BLaER1 treated with 17β-estradiol and CSF1 and Interleukin-3, amounts not matched to agents 10 nM and 100 nM (cell line): Measurements from ENCODE around the gene APOH.
A peak's percentile ranks its signal among the peaks of the same experiment; 100 is the strongest.

Experiments
- H3K27ac ChIP-seq, 11 experiments: shearing (Covaris generic); formaldehyde crosslinking; 2 replicates each; pipeline ENCODE4 v1.8.1; 2022
- H3K27me3 ChIP-seq, 11 experiments: shearing (Covaris generic); formaldehyde crosslinking; 2 replicates each; pipeline ENCODE4 v1.8.1; 2022
- H3K36me3 ChIP-seq, 11 experiments: shearing (Covaris generic); formaldehyde crosslinking; 2 replicates each; pipeline ENCODE4 v1.8.1; 2022
- H3K4me1 ChIP-seq, 10 experiments: shearing (Covaris generic); formaldehyde crosslinking; 2 replicates each; pipeline ENCODE4 v1.8.1; 2022
- H3K4me2 ChIP-seq, 11 experiments: shearing (Covaris generic); formaldehyde crosslinking; 2 replicates each; pipeline ENCODE4 v1.8.1; 2022
- H3K4me3 ChIP-seq, 10 experiments: shearing (Covaris generic); formaldehyde crosslinking; 2 replicates each; pipeline ENCODE4 v1.8.1; 2022
- H3K9ac ChIP-seq, 11 experiments: shearing (Covaris generic); formaldehyde crosslinking; 2 replicates each; pipeline ENCODE4 v1.8.1; 2022
- H3K9me3 ChIP-seq, 11 experiments: shearing (Covaris generic); formaldehyde crosslinking; replicated peaks in 1 of 11; 2 replicates each; pipeline ENCODE4 v1.8.1; 2022
- H4K20me1 ChIP-seq, 11 experiments: shearing (Covaris generic); formaldehyde crosslinking; 2 replicates each; pipeline ENCODE4 v1.8.1; 2022
- Cebpa-rat ChIP-seq, 11 experiments: shearing (Covaris generic); IDR thresholded peaks; 2 replicates each; pipeline ENCODE4 v1.8.1; 2022

The APOH gene

GRCh38 chr17:66211047-66211810 lies 18.0 kb downstream of the APOH start:
- H3K4me1 ChIP-seq: peaks cover 3 to 17% (median 10%) of the 10 kb centered on the region in 10 experiments; a peak in 16 of 20 replicates
- peaks cover 0 to 15% (median 10%) of the 10 kb centered on the region in 11 experiments; a peak in 15 of 22 replicates for H3K9me3 ChIP-seq
- TF ChIP-seq Cebpa-rat (IDR thresholded peaks at IDR 0.05): no peak
- H3K4me2 ChIP-seq: no peak overlapping the region
- no peaks in the 10 kb centered on the region for H4K20me1 ChIP-seq
- no peaks in the 10 kb centered on the region for H3K36me3 ChIP-seq
- no peak overlapping the region for H3K9ac ChIP-seq
- H3K27ac ChIP-seq: no peak overlapping the region
- H3K4me3 ChIP-seq: no peak overlapping the region
- no peaks in the 10 kb centered on the region for H3K27me3 ChIP-seq

- H3K4me1 ChIP-seq: peaks cover 3 to 17% (median 10%) of the 10 kb centered on the region in 10 experiments; a peak in 16 of 20 replicates
- H3K4me2 ChIP-seq: peak overlapping the region in 8 of 11 experiments; percentile 23 to 61 (median 46); a peak in 10 of 22 replicates
- no peak overlapping the region for H3K9ac ChIP-seq
- no peak overlapping the region for H3K27ac ChIP-seq
- peaks cover 0 to 17% (median 10%) of the 10 kb centered on the region in 11 experiments; a peak in 15 of 22 replicates for H3K9me3 ChIP-seq
- no peak for TF ChIP-seq Cebpa-rat (IDR thresholded peaks at IDR 0.05)
- no peaks in the 10 kb centered on the region for H3K36me3 ChIP-seq
- no peaks in the 10 kb centered on the region for H4K20me1 ChIP-seq
- H3K27me3 ChIP-seq: no peaks in the 10 kb centered on the region
- no peak overlapping the region for H3K4me3 ChIP-seq
Measured at GRCh38 chr17:66210208-66210574, 19.0 kb downstream of the APOH start.

GRCh38 chr17:66207936-66208335 lies 21.3 kb downstream of the APOH start:
- Histone ChIP-seq H3K4me2 (no peak overlapping the region), H3K4me1 (peaks cover 3 to 17% (median 10%) of the 10 kb centered on the region in 10 experiments; a peak in 16 of 20 replicates), H3K9me3 (peaks cover 0 to 22% (median 10%) of the 10 kb centered on the region in 11 experiments; a peak in 15 of 22 replicates), H4K20me1 (no peaks in the 10 kb centered on the region), H3K36me3 (no peaks in the 10 kb centered on the region), H3K27ac (no peak overlapping the region), H3K4me3 (no peak overlapping the region), H3K9ac (no peak overlapping the region), H3K27me3 (no peaks in the 10 kb centered on the region)
- TF ChIP-seq Cebpa-rat (IDR thresholded peaks at IDR 0.05): no peak

- Histone ChIP-seq H3K4me3 (no peak overlapping the region), H3K9me3 (peaks cover 0 to 19% (median 5%) of the 10 kb centered on the region in 11 experiments; a peak in 14 of 22 replicates), H3K27ac (no peak overlapping the region), H3K9ac (no peak overlapping the region), H3K4me2 (no peak overlapping the region), H3K36me3 (no peaks in the 10 kb centered on the region), H4K20me1 (no peaks in the 10 kb centered on the region), H3K4me1 (no peaks in the 10 kb centered on the region), H3K27me3 (no peaks in the 10 kb centered on the region)
- TF ChIP-seq Cebpa-rat (IDR thresholded peaks at IDR 0.05): no peak
Measured at GRCh38 chr17:66203274-66204015, 25.8 kb downstream of the APOH start.

GRCh38 chr17:66200685-66201092 lies 28.5 kb downstream of the APOH start:
- Histone ChIP-seq H3K4me2 (no peak overlapping the region), H3K9ac (no peak overlapping the region), H3K4me3 (no peak overlapping the region), H3K4me1 (no peaks in the 10 kb centered on the region), H3K9me3 (0 out of 22 replicates have a peak, but pooled peaks cover 0 to 6% (median 0%) of the 10 kb centered on the region in 11 experiments), H3K36me3 (no peaks in the 10 kb centered on the region), H3K27ac (no peak overlapping the region), H4K20me1 (no peaks in the 10 kb centered on the region), H3K27me3 (no peaks in the 10 kb centered on the region)
- no peak for TF ChIP-seq Cebpa-rat (IDR thresholded peaks at IDR 0.05)

- no peaks in the 10 kb centered on the region for H3K27me3 ChIP-seq
- H3K27ac ChIP-seq: no peak overlapping the region
- no peaks in the 10 kb centered on the region for H3K9me3 ChIP-seq
- H3K4me2 ChIP-seq: no peak overlapping the region
- H4K20me1 ChIP-seq: no peaks in the 10 kb centered on the region
- no peaks in the 10 kb centered on the region for H3K36me3 ChIP-seq
- H3K9ac ChIP-seq: no peak overlapping the region
- no peak overlapping the region for H3K4me3 ChIP-seq
- peaks cover 0 to 11% (median 7%) of the 10 kb centered on the region in 10 experiments; a peak in 8 of 20 replicates for H3K4me1 ChIP-seq
- no peak for TF ChIP-seq Cebpa-rat (IDR thresholded peaks at IDR 0.05)
Measured at GRCh38 chr17:66198242-66198641, 31.0 kb downstream of the APOH start.

GRCh38 chr17:66192378-66192687 lies 36.9 kb downstream of the APOH start:
- peak overlapping the region; percentile 81 to 99 (median 91) for H3K4me2 ChIP-seq
- H3K36me3 ChIP-seq: no peaks in the 10 kb centered on the region
- no peak for TF ChIP-seq Cebpa-rat (IDR thresholded peaks at IDR 0.05)
- peak overlapping the region in 10 of 11 experiments; percentile 58 to 84 (median 78); a peak in 19 of 22 replicates for H3K27ac ChIP-seq
- H3K4me3 ChIP-seq: peak overlapping the region; percentile 66 to 80 (median 77)
- H3K27me3 ChIP-seq: no peaks in the 10 kb centered on the region
- peaks cover 12 to 44% (median 34%) of the 10 kb centered on the region in 10 experiments for H3K4me1 ChIP-seq
- peak overlapping the region; percentile 56 to 86 (median 84); a peak in 20 of 22 replicates for H3K9ac ChIP-seq
- H4K20me1 ChIP-seq: no peaks in the 10 kb centered on the region
- no peaks in the 10 kb centered on the region for H3K9me3 ChIP-seq

- no peaks in the 10 kb centered on the region for H3K9me3 ChIP-seq
- H3K27me3 ChIP-seq: no peaks in the 10 kb centered on the region
- H4K20me1 ChIP-seq: no peaks in the 10 kb centered on the region
- peak within 1 kb of the TSS; percentile 54 to 84 (median 79) for H3K27ac ChIP-seq
- peaks cover 12 to 44% (median 34%) of the 10 kb centered on the region in 10 experiments for H3K4me1 ChIP-seq
- no peak for TF ChIP-seq Cebpa-rat (IDR thresholded peaks at IDR 0.05)
- peak within 1 kb of the TSS; percentile 81 to 99 (median 91) for H3K4me2 ChIP-seq
- H3K4me3 ChIP-seq: peak within 1 kb of the TSS; percentile 66 to 80 (median 77)
- H3K36me3 ChIP-seq: no peaks in the 10 kb centered on the region
- peak within 1 kb of the TSS; percentile 76 to 87 (median 84) for H3K9ac ChIP-seq
Measured at GRCh38 chr17:66191593-66192377, 37.4 kb downstream of the APOH start, which contains the start of gene CEP112. TSS of gene CEP112 (minus strand) at chr17:66192133.
